ENCODE data around the gene ZNF808.

Gene ZNF808

GRCh38 chr19:52524086-52524485 lies 3.4 kb upstream of the ZNF808 start:
- no CpG with 5 or more reads among the region's 20 CpGs for WGBS, 2 donors (ENCODE audit: extremely low coverage in 2 of 2, insufficient read length in 2 of 2, insufficient replicate concordance in 1 of 2)
- H3K14ac ChIP-seq (ENCODE audit: low read length) = no peak overlapping the region
- no peak overlapping the region for H3K23ac ChIP-seq (ENCODE audit: low read depth, low read length, poor library complexity)
- H4K91ac ChIP-seq (ENCODE audit: low read depth, low read length, poor library complexity) = no peak overlapping the region
- H3K79me1 ChIP-seq (ENCODE audit: low read depth, low read length) = no peaks in the 10 kb centered on the region
- H2BK120ac ChIP-seq (ENCODE audit: low read depth, low read length) = no peak overlapping the region
- H3K9me3 ChIP-seq (replicated peaks in 1 of 2; ENCODE audit: control insufficient read depth in 2 of 2, insufficient read depth in 1 of 2, low read depth in 1 of 2, low read length in 2 of 2) = peaks cover 0 to 6% of the 10 kb centered on the region in 2 donors
- no peak overlapping the region for H3K18ac ChIP-seq (ENCODE audit: low read length)
- DNase-seq (ENCODE audit: low spot score) = no peak
- no peak overlapping the region for H2BK12ac ChIP-seq (ENCODE audit: low read length)
- H2BK15ac ChIP-seq (ENCODE audit: low read length) = no peak overlapping the region
- no peak overlapping the region for H3K4me2 ChIP-seq (ENCODE audit: insufficient read depth, low read length, poor library complexity, severe bottlenecking)
- H4K8ac ChIP-seq (ENCODE audit: low read depth, low read length) = no peak overlapping the region
- no peak overlapping the region for H2AK5ac ChIP-seq (ENCODE audit: low read depth, low read length)
- H3K27me3 ChIP-seq (ENCODE audit: control insufficient read depth in 3 of 3, insufficient read depth in 3 of 3, low read depth in 1 of 3, low read length in 3 of 3) = no peaks in the 10 kb centered on the region
- peaks cover 0 to 2% of the 10 kb centered on the region in 2 donors for H3K36me3 ChIP-seq (replicated peaks in 1 of 2; ENCODE audit: control insufficient read depth in 2 of 2, insufficient read depth in 2 of 2, low read length in 2 of 2)
- H3K4ac ChIP-seq (ENCODE audit: low read length) = no peak overlapping the region
- no peak overlapping the region for H2BK5ac ChIP-seq (ENCODE audit: low read length)
- H2AFZ ChIP-seq (ENCODE audit: low read length) = no peak overlapping the region
- peaks cover 0 to 10% of the 10 kb centered on the region in 2 donors for H3K4me1 ChIP-seq (ENCODE audit: control insufficient read depth in 2 of 2, insufficient read depth in 1 of 2, low read depth in 1 of 2, low read length in 2 of 2)
- H3K9ac ChIP-seq (ENCODE audit: low read depth, low read length, poor library complexity) = no peak overlapping the region
- H3K27ac ChIP-seq (replicated peaks; ENCODE audit: low read length) = no peak overlapping the region
- no peak overlapping the region for H3K4me3 ChIP-seq (ENCODE audit: low read length in 2 of 2)

- DNase-seq (ENCODE audit: low spot score) = no peak
- H3K27ac ChIP-seq (replicated peaks; ENCODE audit: low read length) = no peak overlapping the region
These were observed 486 bp downstream of the ZNF808 start for GRCh38 chr19:52527956-52528351.

GRCh38 chr19:52532480-52532879 lies 5.0 kb downstream of the ZNF808 start:
- no peak overlapping the region for H2BK12ac ChIP-seq (ENCODE audit: low read length)

More at GRCh38 chr19:52527956-52528351, 486 bp downstream of the ZNF808 start:
- no peak overlapping the region for H3K4ac ChIP-seq (ENCODE audit: low read length)
- H2AK5ac ChIP-seq (ENCODE audit: low read depth, low read length) = peak overlapping the region; percentile 54
- peak overlapping the region; percentile 93 for H3K9ac ChIP-seq (ENCODE audit: low read depth, low read length, poor library complexity)
- H2BK120ac ChIP-seq (ENCODE audit: low read depth, low read length) = no peak overlapping the region
- H3K4me2 ChIP-seq (ENCODE audit: insufficient read depth, low read length, poor library complexity, severe bottlenecking) = peak overlapping the region; percentile 95
- H3K4me1 ChIP-seq (ENCODE audit: control insufficient read depth in 2 of 2, insufficient read depth in 1 of 2, low read depth in 1 of 2, low read length in 2 of 2) = peaks cover 0 to 3% of the 10 kb centered on the region in 2 donors
- no peak overlapping the region for H3K14ac ChIP-seq (ENCODE audit: low read length)
- peak overlapping the region; percentile 77 to 91 for H3K4me3 ChIP-seq (ENCODE audit: low read length in 2 of 2)
- H3K18ac ChIP-seq (ENCODE audit: low read length) = peak overlapping the region; percentile 67
- peak overlapping the region; percentile 82 for H2AFZ ChIP-seq (ENCODE audit: low read length)
- H2BK5ac ChIP-seq (ENCODE audit: low read length) = no peak overlapping the region
- H3K9me3 ChIP-seq (replicated peaks in 1 of 2; ENCODE audit: control insufficient read depth in 2 of 2, insufficient read depth in 1 of 2, low read depth in 1 of 2, low read length in 2 of 2) = peaks cover 0 to 7% of the 10 kb centered on the region in 2 donors
- H2BK15ac ChIP-seq (ENCODE audit: low read length) = no peak overlapping the region
- H3K79me1 ChIP-seq (ENCODE audit: low read depth, low read length) = peaks cover 1% of the 10 kb centered on the region
- no peak overlapping the region for H2BK12ac ChIP-seq (ENCODE audit: low read length)
- peak overlapping the region; percentile 92 for H3K23ac ChIP-seq (ENCODE audit: low read depth, low read length, poor library complexity)
- H3K27me3 ChIP-seq (ENCODE audit: control insufficient read depth in 3 of 3, insufficient read depth in 3 of 3, low read depth in 1 of 3, low read length in 3 of 3) = no peaks in the 10 kb centered on the region
- peak overlapping the region; percentile 66 for H4K8ac ChIP-seq (ENCODE audit: low read depth, low read length)
- no peak overlapping the region for H4K91ac ChIP-seq (ENCODE audit: low read depth, low read length, poor library complexity)
- no CpG with 5 or more reads among the region's 25 CpGs for WGBS, 2 donors (ENCODE audit: extremely low coverage in 2 of 2, insufficient read length in 2 of 2, insufficient replicate concordance in 1 of 2)
- peaks cover 0 to 10% of the 10 kb centered on the region in 2 donors for H3K36me3 ChIP-seq (replicated peaks in 1 of 2; ENCODE audit: control insufficient read depth in 2 of 2, insufficient read depth in 2 of 2, low read length in 2 of 2)

GRCh38 chr19:52533901-52534300 lies 6.4 kb downstream of the ZNF808 start:
- H3K9ac ChIP-seq (ENCODE audit: low read depth, low read length, poor library complexity) = no peak overlapping the region
- WGBS, 2 donors (ENCODE audit: extremely low coverage in 2 of 2, insufficient read length in 2 of 2, insufficient replicate concordance in 1 of 2) = no CpG with 5 or more reads among the region's 5 CpGs

More at GRCh38 chr19:52532480-52532879, 5.0 kb downstream of the ZNF808 start:
- H2AK5ac ChIP-seq (ENCODE audit: low read depth, low read length) = no peak overlapping the region
- DNase-seq (ENCODE audit: low spot score) = no peak
- peaks cover 0 to 9% of the 10 kb centered on the region in 2 donors for H3K9me3 ChIP-seq (replicated peaks in 1 of 2; ENCODE audit: control insufficient read depth in 2 of 2, insufficient read depth in 1 of 2, low read depth in 1 of 2, low read length in 2 of 2)
- H3K4me2 ChIP-seq (ENCODE audit: insufficient read depth, low read length, poor library complexity, severe bottlenecking) = no peak overlapping the region
- H3K9ac ChIP-seq (ENCODE audit: low read depth, low read length, poor library complexity) = no peak overlapping the region
- H2BK120ac ChIP-seq (ENCODE audit: low read depth, low read length) = no peak overlapping the region
- H2BK5ac ChIP-seq (ENCODE audit: low read length) = no peak overlapping the region
- no peak overlapping the region for H2BK15ac ChIP-seq (ENCODE audit: low read length)
- peaks cover 0 to 3% (median 0%) of the 10 kb centered on the region in 3 experiments for H3K27me3 ChIP-seq (ENCODE audit: control insufficient read depth in 3 of 3, insufficient read depth in 3 of 3, low read depth in 1 of 3, low read length in 3 of 3)
- peaks cover 0 to 3% of the 10 kb centered on the region in 2 donors for H3K4me1 ChIP-seq (ENCODE audit: control insufficient read depth in 2 of 2, insufficient read depth in 1 of 2, low read depth in 1 of 2, low read length in 2 of 2)
- H3K18ac ChIP-seq (ENCODE audit: low read length) = no peak overlapping the region
- H3K36me3 ChIP-seq (replicated peaks in 1 of 2; ENCODE audit: control insufficient read depth in 2 of 2, insufficient read depth in 2 of 2, low read length in 2 of 2) = peaks cover 0 to 35% of the 10 kb centered on the region in 2 donors
- H3K27ac ChIP-seq (replicated peaks; ENCODE audit: low read length) = no peak overlapping the region
- H4K91ac ChIP-seq (ENCODE audit: low read depth, low read length, poor library complexity) = no peak overlapping the region
- H3K79me1 ChIP-seq (ENCODE audit: low read depth, low read length) = peaks cover 1% of the 10 kb centered on the region
- H3K4me3 ChIP-seq (ENCODE audit: low read length in 2 of 2) = no peak overlapping the region
- no peak overlapping the region for H3K14ac ChIP-seq (ENCODE audit: low read length)
- whole genome bisulfite sequencing, 2 donors (ENCODE audit: extremely low coverage in 2 of 2, insufficient read length in 2 of 2, insufficient replicate concordance in 1 of 2) = no CpG with 5 or more reads among the region's 2 CpGs
- H3K23ac ChIP-seq (ENCODE audit: low read depth, low read length, poor library complexity) = no peak overlapping the region
- no peak overlapping the region for H4K8ac ChIP-seq (ENCODE audit: low read depth, low read length)
- no peak overlapping the region for H2AFZ ChIP-seq (ENCODE audit: low read length)
- no peak overlapping the region for H3K4ac ChIP-seq (ENCODE audit: low read length)

More at GRCh38 chr19:52533901-52534300, 6.4 kb downstream of the ZNF808 start:
- no peak overlapping the region for H2BK15ac ChIP-seq (ENCODE audit: low read length)
- no peak overlapping the region for H3K4me2 ChIP-seq (ENCODE audit: insufficient read depth, low read length, poor library complexity, severe bottlenecking)
- no peaks in the 10 kb centered on the region for H3K4me1 ChIP-seq (ENCODE audit: control insufficient read depth in 2 of 2, insufficient read depth in 1 of 2, low read depth in 1 of 2, low read length in 2 of 2)
- no peak overlapping the region for H3K18ac ChIP-seq (ENCODE audit: low read length)
- H2BK12ac ChIP-seq (ENCODE audit: low read length) = no peak overlapping the region
- H2AK5ac ChIP-seq (ENCODE audit: low read depth, low read length) = no peak overlapping the region
- H2BK120ac ChIP-seq (ENCODE audit: low read depth, low read length) = no peak overlapping the region
- peaks cover 0 to 35% of the 10 kb centered on the region in 2 donors for H3K36me3 ChIP-seq (replicated peaks in 1 of 2; ENCODE audit: control insufficient read depth in 2 of 2, insufficient read depth in 2 of 2, low read length in 2 of 2)
- DNase-seq (ENCODE audit: low spot score) = no peak
- no peak overlapping the region for H3K4me3 ChIP-seq (ENCODE audit: low read length in 2 of 2)
- H3K27ac ChIP-seq (replicated peaks; ENCODE audit: low read length) = no peak overlapping the region
- H3K9me3 ChIP-seq (replicated peaks in 1 of 2; ENCODE audit: control insufficient read depth in 2 of 2, insufficient read depth in 1 of 2, low read depth in 1 of 2, low read length in 2 of 2) = peaks cover 0 to 9% of the 10 kb centered on the region in 2 donors
- no peak overlapping the region for H4K91ac ChIP-seq (ENCODE audit: low read depth, low read length, poor library complexity)
- H3K79me1 ChIP-seq (ENCODE audit: low read depth, low read length) = peaks cover 1% of the 10 kb centered on the region
- no peak overlapping the region for H2AFZ ChIP-seq (ENCODE audit: low read length)
- no peak overlapping the region for H3K4ac ChIP-seq (ENCODE audit: low read length)
- no peak overlapping the region for H4K8ac ChIP-seq (ENCODE audit: low read depth, low read length)
- no peak overlapping the region for H2BK5ac ChIP-seq (ENCODE audit: low read length)
- H3K14ac ChIP-seq (ENCODE audit: low read length) = no peak overlapping the region
- H3K23ac ChIP-seq (ENCODE audit: low read depth, low read length, poor library complexity) = no peak overlapping the region
- peaks cover 0 to 3% (median 0%) of the 10 kb centered on the region in 3 experiments for H3K27me3 ChIP-seq (ENCODE audit: control insufficient read depth in 3 of 3, insufficient read depth in 3 of 3, low read depth in 1 of 3, low read length in 3 of 3)

All from neuronal stem cell (in vitro differentiated cells).